Left colon (tissue), 2 donors: ENCODE measurements around the gene TMOD2. TPM values are rescaled to one million over a fixed set of nuclear protein-coding genes. Genes with fewer than 3 reads are reported as not detected.

ENCODE experiments used
- ATAC-seq: fragments of 200-7000 bp; cut with Tn5 transposase; one replicate; pipeline ENCODE4 v1.9.1; 2020; ENCODE audit warnings: mild to moderate bottlenecking, moderate library complexity
- DNase-seq, 2 donors: peaks; one replicate each; pipeline ENCODE4 v3.0.0-alpha.2; 2020
- intact Hi-C, 2 donors: fragments of 100-400 bp; cut with DNase I in 1 of 2; cut with micrococcal nuclease in 1 of 2; formaldehyde crosslinking; loops; one replicate each; pipeline versions ENCODE4 v1.11.2 to v1.14.0; 2022; cut with DNase I, micrococcal nuclease
- long read RNA-seq: library from polyadenylated mRNA; unstranded; transcript quantifications from one replicate; pipeline ENCODE4 v2.0.0, GENCODE V29; 2021
- total RNA-seq, 2 donors: library from RNA; stranded (reverse); fragmentation: NEBNext Ultra II Directional; extraction: Animal tissue kit (Norgen Biotek cat#: 25700); gene quantifications; one replicate each; pipeline ENCODE4 v1.2.1, GENCODE V29; 2021
- donor health status: DM: no; HTN: no; CAD: no.
- donor health status: DM: yes; HTN: yes; CAD: no.

The TMOD2 gene
- total RNA-seq = 1 to 10 TPM; 3.0 to 7.5 TPM
- long read RNA-seq, full-length matches to known transcripts = 1 of 10 reads
- long read RNA-seq, partial matches to known transcripts = 0 of 10 reads
- long read RNA-seq, other reads (novel, unspliced or antisense) = 9 of 10 reads

GRCh38 chr15:51750792-51751696 is at the start of gene TMOD2:
TSS of gene TMOD2 (plus strand) at chr15:51751597. CDS start at chr15:51766442, 14,845 bp downstream.
- ATAC-seq (peak; percentile 94), DNase-seq (peak; percentile 43 to 66)
- intact Hi-C loops = no loop called here

GRCh38 chr15:51702710-51703109 is 48.7 kb upstream of the TMOD2 start:
- ATAC-seq (no peak), DNase-seq (no peak)
- intact Hi-C loops = no loop called here

- DNase-seq = no peak
- intact Hi-C loops = no loop called here
- ATAC-seq = no peak
Observed at GRCh38 chr15:51706291-51706690, 45.1 kb upstream of the TMOD2 start.

- DNase-seq (no peak), ATAC-seq (no peak)
- intact Hi-C loops = no loop called here
Observed at GRCh38 chr15:51706926-51707608, 44.3 kb upstream of the TMOD2 start.

- intact Hi-C loops = no loop called here
- DNase-seq (no peak), ATAC-seq (peak; percentile 96)
Observed at GRCh38 chr15:51708013-51708412, 43.4 kb upstream of the TMOD2 start.

GRCh38 chr15:51709031-51709430 is 42.4 kb upstream of the TMOD2 start:
- DNase-seq (no peak), ATAC-seq (no peak)
- intact Hi-C loops = no loop called here

GRCh38 chr15:51714162-51714561 is 37.2 kb upstream of the TMOD2 start:
- intact Hi-C loops = no loop called here
- DNase-seq = no peak
- ATAC-seq = no peak

- DNase-seq = no peak
- intact Hi-C loops = no loop called here
- no peak for ATAC-seq
Observed at GRCh38 chr15:51714911-51715310, 36.5 kb upstream of the TMOD2 start.

- no peak for DNase-seq
- intact Hi-C loops = no loop called here
- ATAC-seq = no peak
Observed at GRCh38 chr15:51718219-51718618, 33.2 kb upstream of the TMOD2 start.

GRCh38 chr15:51718746-51719145 is 32.7 kb upstream of the TMOD2 start:
- DNase-seq (no peak), ATAC-seq (peak; percentile 69)
- intact Hi-C loops = no loop called here

GRCh38 chr15:51720201-51720995 is 31.0 kb upstream of the TMOD2 start:
- ATAC-seq = peak; percentile 76
- intact Hi-C loops = no loop called here
- DNase-seq = no peak

GRCh38 chr15:51721199-51721960 is 30.0 kb upstream of the TMOD2 start:
- DNase-seq (no peak), ATAC-seq (no peak)
- intact Hi-C loops = no loop called here

GRCh38 chr15:51724199-51724598 is 27.2 kb upstream of the TMOD2 start:
- ATAC-seq (no peak), DNase-seq (no peak)
- intact Hi-C loops = no loop called here

GRCh38 chr15:51724673-51725072 is 26.7 kb upstream of the TMOD2 start:
- intact Hi-C loops = no loop called here
- ATAC-seq = no peak
- no peak for DNase-seq

- no peak for DNase-seq
- intact Hi-C loops = no loop called here
- ATAC-seq = peak; percentile 30
Observed at GRCh38 chr15:51726302-51727073, 24.9 kb upstream of the TMOD2 start.

- ATAC-seq (no peak), DNase-seq (no peak)
- intact Hi-C loops = no loop called here
Observed at GRCh38 chr15:51727141-51727897, 24.1 kb upstream of the TMOD2 start.
